NT2/D1 (cell line): ENCODE data around the gene ZBTB45.

Experiments used
- SUZ12 ChIP-seq: IDR thresholded peaks from 2 replicates; pipeline ENCODE4 v1.6.1; 2011; ENCODE audit not compliant: insufficient read length, insufficient read depth; ENCODE audit errors: extremely low read depth
- YY1 ChIP-seq: IDR thresholded peaks from 2 replicates; pipeline ENCODE4 v1.6.1; 2011; ENCODE audit not compliant: insufficient read length, insufficient read depth
- ZNF274 ChIP-seq: IDR thresholded peaks from 2 replicates; pipeline ENCODE4 v1.6.1; 2011; ENCODE audit warnings: mild to moderate bottlenecking, low read depth, low read length

GRCh38 chr19:58516246-58516836 is 3.3 kb downstream of the ZBTB45 start:
- no peak for TF ChIP-seq SUZ12
- TF ChIP-seq YY1, result no peak
- no peak for TF ChIP-seq ZNF274
